Activated CD4-positive, alpha-beta T cell treated with anti-CD3 and anti-CD28 coated beads, Interleukin-2, amount 50 U/mL, for 16 hours (primary cell): ENCODE data around the gene MYO5C.

ENCODE experiments used
- DNase-seq: peaks from one replicate; pipeline ENCODE4 v3.0.0-alpha.2; 2020

The MYO5C gene

GRCh38 chr15:52164631-52165265 is 130.9 kb downstream of the MYO5C start:
- no peak for DNase-seq

DNA sequence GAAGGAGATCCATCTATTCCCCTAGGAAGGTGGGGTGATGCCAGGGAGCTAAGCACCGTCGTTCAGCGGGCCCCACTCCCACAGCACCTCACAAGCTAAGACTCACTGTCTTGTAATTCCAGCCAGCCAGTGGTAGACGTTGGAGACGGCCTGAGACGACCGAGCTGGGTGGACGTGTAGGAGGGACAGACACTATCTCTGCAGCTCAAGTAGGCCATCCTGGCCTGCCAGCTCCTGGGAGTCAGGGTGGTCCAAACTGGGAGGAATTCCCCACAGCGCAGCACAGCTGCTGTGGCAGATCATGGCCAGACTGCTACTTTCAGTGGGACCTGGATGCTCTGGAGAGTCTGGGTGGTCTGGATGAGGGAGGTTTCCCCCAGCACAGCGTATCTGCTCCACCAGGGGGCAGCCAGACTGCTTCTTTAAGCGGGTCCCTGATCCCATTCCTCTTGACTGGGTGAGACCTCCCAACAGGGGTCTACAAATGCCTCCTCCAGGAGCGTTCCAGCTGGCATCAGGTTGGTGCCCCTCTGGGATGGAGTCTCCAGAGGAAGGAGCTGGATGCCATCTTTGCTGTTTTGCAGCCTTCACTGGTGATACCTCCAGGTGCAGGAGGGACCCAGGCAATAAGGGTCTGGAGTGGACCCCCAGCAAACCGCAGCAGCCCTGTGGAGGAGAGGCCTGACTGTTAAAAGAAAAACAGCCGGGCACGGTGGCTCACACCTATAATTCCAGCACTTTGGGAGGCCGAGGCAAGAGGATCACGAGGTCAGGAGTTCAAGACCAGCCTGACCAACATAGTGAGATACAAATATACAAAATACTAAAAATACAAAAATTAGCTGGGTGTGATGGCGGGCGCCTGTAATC is 132.0 kb downstream of the MYO5C start:
- no peak for DNase-seq

DNA sequence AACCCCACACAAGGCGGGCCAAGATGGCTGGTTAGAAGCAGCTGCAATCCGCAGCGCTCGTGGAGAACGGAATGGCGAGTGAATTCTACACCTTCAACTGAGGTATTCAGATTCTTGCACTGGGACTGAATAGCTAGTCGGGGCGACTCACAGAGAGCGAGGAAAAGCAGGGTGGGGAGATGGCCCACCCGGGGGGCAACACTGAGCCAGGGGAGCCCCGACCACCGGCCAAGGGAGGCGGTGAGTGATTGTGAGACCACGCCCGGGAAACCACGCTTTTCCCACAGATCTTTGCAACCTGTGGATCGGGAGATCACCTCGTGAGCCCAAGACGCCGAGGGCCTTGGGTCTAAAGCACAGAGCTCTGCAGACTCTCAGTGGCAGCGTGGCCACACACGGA is 132.7 kb downstream of the MYO5C start:
- DNase-seq = no peak

DNA sequence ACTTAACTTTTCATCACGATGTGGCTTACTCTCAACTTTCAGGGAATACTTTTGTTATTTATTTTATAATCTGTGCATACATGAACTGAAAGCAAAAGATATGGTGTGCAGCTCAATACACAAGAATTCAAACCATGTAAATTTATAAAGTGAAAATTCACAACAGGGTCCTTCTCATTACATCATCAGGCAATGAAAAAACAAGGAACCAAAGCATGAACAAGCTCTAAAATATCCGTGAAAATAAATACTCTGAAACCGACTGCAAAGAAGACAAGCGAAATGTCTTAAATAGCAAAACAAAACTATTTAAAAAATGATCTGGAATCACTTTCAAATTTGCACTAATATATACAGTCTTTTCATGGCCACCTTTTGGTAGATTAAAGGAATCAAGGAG is 133.3 kb downstream of the MYO5C start:
- DNase-seq = no peak

- no peak for DNase-seq
Measured at GRCh38 chr15:52161406-52161966, 134.1 kb downstream of the MYO5C start.

DNA sequence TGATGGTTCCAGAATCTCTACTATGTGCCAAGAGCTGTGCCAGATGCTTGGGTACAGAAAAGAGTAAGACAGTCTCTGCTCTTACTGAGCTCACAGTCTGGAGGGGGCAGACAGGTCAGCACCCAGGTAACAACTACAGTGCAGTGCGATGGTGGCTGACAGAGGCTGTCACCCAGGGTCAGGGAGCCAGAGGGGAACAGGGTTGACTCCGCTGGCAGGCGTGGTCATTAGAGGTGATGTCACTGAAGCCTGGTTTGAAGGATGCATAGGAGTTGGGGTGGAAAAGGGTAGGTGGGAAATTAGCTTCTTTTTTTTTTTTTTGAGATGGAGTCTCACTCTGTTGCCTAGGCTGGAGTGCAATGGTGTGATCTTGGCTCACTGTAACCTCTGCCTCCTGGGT is 136.0 kb downstream of the MYO5C start:
- DNase-seq = no peak

DNA sequence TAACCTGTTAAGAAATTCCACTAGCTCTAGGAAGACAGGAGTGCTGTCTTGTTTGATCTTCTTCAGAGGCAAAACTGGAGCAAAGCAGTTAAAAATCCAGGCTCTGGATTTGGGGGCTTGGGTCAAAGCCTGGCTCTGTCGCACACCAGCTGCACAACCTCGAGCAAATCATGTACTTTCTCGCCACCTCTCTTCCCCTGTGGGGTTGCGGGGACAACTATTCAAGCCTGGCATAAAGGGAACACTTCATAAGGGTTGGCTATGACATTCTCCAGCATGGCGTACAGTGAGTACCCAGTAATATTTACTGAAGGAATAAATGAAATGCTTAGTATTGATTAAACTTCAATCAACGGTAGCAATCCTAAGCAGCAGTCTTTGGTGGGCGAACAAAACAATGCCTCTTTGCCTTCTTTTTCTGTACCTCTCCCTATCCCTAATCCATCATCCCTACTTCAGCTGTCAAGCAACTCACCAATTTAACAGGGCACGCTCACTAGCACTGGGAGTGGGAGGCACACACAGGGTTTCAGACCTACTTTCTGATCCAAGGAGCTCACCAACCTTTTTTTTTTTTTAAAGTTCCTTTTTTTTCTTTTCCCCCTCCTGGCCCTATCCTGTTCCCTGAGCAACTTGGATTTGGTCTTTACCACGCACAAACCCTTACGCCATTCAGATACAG is 137.4 kb downstream of the MYO5C start:
- DNase-seq = no peak

DNA sequence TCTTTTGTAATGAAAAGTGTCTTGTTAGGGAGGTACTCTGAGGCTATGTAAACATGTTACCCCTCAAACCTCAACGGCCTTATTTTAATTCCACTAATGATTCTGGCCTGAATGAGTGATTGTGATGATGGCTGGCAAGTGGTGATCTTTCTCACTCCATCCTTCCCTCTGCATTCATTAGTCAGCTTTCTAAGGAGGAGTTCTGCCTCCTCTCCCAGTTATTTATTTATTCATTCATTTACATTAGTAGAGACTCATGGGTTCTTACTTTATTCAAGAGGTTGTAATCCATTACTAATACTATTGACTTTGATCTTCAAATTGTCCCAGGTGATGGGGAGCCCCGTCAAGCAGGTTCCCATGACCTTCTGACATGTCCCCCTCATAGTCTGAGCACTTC is 139.7 kb downstream of the MYO5C start:
- no peak for DNase-seq

- DNase-seq = no peak
Measured at GRCh38 chr15:52154896-52155865, 140.4 kb downstream of the MYO5C start.

GRCh38 chr15:52153900-52154895 is 141.4 kb downstream of the MYO5C start:
- DNase-seq = no peak

DNA sequence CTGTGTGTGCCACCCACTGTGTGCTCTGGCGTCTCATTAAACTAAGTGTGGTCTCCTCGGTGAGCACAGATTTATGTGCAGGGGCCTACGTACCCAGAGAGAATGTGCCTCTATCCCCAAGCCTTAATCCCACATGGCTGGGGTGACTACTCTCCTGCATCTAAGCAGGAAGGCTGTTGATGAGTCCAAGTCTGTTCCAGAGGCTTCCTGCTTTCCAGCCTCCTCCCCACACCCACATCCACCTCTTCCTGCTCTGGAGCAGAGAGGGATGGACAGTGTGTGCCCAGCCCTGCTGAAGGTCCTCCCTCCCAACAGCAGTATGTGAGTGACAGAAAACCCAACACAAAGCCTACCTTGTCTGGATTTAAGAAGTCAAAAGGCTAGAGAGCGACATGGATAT is 144.3 kb downstream of the MYO5C start:
- DNase-seq = no peak

DNA sequence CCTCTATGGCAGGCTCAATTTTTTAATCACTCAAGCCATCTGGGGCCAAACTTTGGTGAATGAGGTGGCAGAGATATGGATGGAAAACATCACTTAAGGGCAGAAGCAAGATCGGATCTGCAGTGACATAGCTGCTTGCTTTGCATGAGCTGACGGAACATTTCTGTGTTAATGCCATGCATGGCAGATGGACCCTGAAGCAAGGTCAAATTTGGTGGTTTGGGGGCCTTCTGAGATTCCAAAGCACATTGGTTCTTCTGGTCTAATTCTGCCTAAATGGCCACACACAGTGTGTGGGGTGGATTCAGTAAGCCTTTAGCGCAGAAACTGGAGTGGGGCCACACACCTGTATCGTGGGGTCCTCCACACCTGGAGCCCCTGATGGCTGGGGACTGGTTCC is 144.7 kb downstream of the MYO5C start:
- no peak for DNase-seq

GRCh38 chr15:52150043-52150825 is 145.4 kb downstream of the MYO5C start:
- DNase-seq = no peak

- DNase-seq = no peak
Measured at GRCh38 chr15:52148403-52148802, 147.2 kb downstream of the MYO5C start.

DNA sequence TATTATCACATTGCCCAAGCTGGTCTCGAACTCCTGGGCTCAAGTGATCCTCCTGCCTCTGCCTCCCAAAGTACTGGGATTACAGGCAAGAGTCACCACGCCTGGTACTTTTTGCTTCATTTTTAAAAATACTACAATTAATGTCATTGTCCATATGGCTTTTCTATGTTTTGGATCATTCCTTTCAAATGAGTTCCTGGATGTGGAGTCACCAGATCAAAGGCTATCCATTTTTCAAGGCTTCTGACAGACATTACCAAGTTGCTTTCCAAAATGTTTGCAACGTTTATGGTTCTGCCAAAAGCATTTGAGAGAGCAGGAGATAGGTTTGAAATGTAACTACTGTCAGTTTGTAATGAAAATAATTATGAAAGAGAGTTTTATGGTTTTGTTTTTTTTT is 148.8 kb downstream of the MYO5C start:
- DNase-seq = no peak

GRCh38 chr15:52146261-52146660 is 149.3 kb downstream of the MYO5C start:
- no peak for DNase-seq

DNA sequence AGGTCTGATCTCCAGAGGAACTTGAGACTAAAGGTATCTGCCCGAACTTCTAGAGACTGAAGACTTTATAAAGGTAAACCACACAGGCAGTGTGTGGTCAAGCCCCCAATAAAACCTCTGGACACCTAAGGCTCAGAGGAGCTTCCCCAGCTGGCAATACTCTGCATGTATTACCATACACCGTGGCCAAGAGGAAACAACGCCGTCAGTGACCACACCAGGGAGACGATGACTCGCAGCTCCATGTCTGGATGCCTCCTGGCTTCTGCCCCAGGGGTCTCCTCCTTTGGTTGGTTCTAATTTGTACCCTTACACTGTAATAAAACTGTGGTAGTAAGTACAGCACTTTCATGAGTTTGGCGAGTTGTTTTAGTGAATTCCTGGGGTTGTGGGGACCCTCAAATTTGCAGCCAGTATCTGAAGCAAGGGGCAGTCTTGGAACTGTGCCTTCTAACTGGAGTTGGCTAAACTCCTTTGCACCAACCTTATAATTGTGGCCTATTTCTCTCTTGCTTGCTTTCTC is 150.9 kb downstream of the MYO5C start:
- no peak for DNase-seq

DNA sequence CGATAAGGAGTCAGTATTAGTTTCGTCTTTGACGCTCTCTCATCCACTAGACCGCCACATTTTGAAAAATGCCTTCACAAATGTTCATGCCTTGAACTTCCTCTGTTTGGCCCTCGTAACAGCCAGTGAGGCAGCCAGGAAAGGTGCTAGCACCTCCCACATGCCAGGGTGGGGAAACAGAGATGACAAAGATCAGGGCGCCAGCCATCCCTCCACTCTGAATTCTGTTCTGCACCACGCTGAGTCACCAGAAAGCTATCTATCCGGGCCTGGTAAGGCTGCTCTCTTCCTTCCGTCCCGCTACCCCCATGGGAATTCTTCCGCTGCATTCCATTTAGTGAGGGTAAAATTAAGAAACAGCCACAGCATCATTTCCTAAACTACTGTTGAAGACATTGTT is 151.7 kb downstream of the MYO5C start:
- DNase-seq = no peak
